GM18499 (cell line): Measurements from ENCODE around the gene ANO2.
"Not testable (repeated sequence)": the region's sequence is repeated elsewhere in the genome, so short reads cannot be mapped to it uniquely, and the experiment has no call there.

Experiments
- ATAC-seq: cut with Tn5 transposase; IDR thresholded peaks from one replicate; pipeline ENCODE4 v1.9.1; 2021; ENCODE audit warnings: moderate number of reproducible peaks; ENCODE audit not compliant: insufficient read depth, unreplicated experiment

The ANO2 gene

DNA sequence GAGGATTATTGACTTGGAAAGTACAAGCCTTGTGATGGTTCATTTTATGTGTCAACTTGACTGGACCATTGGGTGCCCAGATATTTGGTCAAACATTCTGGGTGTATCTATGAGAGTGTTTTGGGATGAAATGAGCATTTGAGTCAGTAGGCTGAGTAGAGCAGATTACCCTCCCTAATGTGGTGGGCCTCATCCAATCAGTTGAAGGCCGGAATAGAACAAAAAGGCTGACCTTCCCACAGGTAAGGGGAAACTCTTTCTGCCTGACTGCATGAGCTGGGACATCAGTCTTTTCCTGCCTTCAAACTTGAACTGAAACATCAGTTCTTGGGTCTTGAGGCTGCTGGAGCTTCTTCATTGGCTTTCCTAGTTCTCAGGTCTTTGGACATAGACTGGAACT lies 98.1 kb downstream of the ANO2 start:
- no peak for ATAC-seq

DNA sequence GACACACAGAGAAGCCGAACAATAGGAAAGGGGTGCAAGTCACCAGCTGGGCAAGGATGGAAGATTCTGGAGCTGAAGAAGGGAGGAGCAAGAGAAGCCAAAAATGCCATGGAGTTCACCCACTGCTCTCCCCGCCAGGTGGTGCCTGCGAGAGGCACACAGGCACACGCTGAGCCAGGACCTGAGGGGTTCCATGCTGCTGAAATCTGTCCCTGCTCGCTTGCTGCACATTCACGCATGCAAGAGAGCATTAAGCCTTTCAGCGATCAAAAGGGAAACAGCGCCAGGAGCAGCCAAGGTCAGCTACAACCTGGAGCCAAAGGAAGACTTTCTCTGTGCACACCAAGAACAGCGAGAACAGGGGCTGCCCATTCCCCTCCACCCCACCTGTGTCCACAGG lies 104.1 kb downstream of the ANO2 start:
- ATAC-seq, result no peak

DNA sequence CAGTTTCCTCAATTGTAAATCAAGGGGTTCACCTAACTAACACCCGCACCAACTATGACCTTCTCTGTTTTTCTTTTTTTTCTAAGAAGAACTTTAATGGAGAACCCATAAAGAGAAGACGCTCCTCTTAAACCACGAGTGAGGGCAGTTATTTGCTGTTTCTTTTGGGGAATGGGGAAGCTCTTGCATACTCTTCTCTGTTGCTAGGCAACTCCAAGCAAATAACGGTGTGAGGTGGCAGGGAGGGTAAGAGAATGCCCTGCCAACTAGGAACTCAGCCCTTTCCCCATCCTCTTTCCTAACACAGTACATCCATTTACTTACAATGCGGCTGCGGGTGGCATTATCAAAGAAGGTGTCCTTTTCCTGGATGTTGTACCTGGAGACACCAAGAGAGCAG lies 114.9 kb downstream of the ANO2 start:
- no peak for ATAC-seq

DNA sequence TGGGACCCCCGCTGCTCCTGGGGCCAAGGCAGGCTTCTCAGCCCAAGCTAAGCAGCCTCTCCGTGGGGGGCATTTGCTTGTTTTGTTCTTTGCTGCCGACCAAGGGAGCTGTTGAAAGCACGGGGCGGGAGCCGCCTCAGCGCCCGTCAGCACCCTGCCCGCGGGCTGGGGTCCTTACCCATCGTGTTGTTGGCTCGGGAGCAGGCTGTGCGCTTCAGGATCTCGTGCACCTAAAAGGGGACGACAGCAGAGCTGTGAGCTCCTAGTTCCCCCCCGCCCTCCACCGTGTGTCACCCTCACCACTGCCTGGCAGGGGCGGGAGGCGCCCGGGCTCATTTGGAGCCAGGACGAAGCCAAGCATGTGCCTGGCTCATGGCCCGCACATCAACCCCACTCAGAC lies 117.5 kb downstream of the ANO2 start:
- no peak for ATAC-seq

DNA sequence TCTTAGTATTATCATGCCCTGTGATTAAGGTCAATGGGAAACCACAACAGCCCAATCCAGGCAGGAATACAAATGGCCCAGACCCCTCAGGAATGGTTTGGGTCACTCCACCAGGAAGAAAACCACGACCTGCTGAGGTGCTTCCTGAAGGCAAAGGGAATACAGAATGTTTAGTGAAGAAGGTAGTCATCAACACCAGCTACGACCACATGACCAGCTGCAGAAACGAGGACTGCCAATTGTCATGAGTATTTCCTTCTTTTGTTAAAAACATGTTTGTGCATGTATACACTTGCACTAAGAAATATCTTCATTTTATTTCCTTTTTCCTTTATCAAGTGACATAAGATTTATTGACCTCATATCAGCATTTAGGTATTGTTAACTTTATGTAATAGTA lies 119.3 kb downstream of the ANO2 start:
- ATAC-seq, result not testable (repeated sequence)

DNA sequence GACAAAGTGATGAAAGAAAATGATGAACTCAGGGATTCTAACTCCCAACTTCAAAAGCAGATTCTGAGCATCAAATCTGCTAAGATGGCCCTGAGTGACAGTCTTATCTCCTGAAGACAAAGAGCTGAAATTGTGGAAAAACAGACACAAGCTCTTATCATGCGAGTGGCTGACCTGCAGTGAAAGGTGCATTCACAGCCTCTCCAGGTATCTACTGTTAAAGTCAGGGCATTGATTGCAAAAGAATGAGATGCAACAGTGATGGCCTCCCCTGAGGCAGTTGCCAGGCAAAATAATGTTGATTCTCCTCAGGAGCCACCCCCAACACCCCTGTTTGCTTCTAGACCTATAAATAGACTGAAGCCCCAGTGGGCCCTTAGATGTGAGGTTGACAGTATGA lies 126.2 kb downstream of the ANO2 start:
- not testable (repeated sequence) for ATAC-seq

DNA sequence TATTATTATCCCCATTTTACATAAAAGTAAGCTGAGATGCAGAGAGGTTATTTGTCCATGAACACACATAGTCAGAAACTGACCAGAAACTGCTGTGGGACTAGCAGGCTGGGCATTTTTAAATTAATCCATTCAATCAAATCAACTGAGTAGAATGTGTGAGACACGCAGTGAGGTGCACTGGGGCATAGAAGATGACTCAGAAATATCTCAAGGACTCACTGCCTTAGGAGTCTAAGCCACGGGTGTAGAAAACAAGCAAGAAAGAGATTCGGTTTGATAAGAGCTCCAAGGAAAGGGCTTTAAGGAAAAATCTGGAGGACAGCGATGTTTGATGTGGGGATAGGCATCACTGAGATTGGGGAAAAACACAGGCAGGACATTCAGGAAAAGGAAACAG lies 127.8 kb downstream of the ANO2 start:
- no peak for ATAC-seq

DNA sequence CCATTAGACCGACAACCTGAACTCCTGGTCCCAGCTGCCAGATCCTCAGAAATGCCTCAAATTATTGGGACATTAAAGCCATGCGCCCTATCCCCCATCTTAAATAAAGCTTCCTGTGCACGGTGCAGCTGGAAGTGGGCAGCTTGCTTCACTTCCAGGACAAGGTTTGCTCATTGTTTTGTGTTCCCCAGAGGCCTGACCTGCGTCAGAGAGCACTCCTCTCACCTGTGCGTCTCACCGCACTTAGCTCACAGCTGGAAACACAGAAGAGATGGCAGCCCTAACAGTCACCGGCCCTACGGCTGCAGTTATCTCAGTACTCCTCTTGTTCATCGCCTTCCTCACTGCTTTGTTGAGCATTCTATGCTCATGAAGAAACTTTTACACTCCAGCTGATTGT lies 135.5 kb downstream of the ANO2 start:
- no peak for ATAC-seq

DNA sequence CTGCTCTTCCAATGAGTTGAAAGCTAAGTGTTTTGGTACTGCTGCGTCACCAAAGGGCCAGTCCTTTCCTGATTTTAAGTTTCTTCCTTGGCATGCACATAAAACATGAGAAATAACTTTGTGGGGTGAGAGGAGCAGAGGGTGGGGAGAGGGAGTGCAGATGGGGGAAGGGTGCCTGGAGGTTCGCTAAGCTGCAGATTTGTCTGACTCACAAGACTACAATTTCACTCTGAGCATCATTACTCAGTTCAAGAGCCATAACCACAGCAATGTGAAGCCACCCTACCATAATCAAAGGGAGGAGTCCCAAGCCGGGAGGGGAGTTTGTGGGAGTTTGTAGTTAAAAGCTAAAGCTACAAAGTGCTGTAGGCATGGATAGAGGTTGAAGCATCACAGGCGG lies 136.1 kb downstream of the ANO2 start:
- no peak for ATAC-seq

DNA sequence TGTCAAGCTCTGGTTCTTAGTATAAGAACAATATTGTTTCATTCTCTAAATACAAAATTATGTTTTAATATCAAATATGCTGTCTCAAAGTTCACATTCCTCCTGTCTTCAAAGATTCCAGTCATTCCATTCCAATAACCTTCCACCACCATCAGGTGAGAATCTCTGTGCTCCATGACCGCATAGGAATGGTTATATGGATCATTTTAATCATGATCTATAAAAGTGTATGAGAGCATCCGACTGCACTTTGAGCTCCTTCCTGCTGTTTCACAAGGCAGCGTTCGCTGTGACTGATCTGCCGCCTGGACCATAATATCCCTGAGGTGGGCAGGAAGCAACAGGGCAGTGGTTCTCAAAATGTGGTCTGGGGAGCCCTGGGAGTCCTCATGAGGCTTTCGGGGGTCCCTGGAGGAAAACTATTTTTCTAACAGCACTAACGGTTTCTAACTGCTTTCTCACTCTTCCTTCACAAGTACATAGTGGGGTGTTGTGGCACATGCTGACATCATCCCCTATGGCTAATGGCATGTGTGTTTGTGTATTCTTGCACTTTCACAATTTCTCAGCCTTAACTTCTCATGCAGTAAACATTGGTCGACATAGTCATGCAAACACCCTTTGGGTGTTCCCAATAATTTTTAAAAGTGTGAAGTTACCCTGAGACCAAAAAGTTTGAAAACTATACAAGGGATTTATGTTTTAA lies 137.4 kb downstream of the ANO2 start:
- ATAC-seq, result no peak

DNA sequence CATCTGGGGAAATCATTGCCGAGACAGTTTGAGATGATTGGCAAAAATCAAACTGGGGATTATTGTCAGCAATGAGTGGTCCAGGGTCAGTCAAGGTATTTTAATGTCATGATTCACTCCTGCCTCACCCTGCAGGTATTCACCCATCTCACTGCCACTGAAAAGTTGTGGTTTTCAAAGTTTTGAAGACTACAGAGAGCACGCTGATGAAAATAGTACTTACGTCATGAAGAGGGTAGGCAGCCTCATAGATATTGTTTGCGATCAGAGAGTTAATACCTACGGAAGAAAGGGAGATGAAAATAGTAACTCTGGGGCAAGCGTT lies 138.0 kb downstream of the ANO2 start:
- no peak for ATAC-seq

DNA sequence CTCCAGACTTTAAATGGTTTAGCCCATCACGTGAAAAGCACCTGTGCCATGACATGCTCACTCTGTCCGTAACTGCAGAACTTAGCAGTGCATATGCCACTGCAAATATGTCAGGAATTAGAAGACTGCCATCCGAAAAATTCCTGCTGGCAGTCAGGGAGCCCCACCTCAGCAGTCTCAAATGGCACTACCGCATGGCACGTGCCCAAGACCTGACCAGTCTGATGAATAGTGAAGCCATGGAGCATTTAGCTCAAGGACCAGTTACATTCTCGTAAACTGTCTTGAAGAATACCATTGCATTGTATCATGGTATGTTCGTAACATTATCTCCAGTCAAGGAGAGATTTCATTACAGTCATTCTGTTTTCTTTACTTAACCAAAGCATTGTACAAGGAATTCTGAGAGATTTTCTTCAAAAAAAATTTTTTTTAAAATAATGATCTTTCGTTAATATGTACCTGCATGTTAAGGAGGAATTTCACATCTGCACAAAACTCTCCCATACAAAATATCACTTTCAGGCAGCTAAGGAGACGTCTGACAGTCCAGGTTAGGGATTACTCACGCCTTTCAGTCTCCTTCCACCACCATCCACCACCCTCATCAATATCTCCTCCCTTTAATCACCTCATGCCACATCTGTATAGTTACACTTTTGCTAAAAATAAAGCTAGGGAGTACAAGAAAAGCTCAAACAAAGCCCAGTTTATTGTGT lies 138.5 kb downstream of the ANO2 start:
- no peak for ATAC-seq

DNA sequence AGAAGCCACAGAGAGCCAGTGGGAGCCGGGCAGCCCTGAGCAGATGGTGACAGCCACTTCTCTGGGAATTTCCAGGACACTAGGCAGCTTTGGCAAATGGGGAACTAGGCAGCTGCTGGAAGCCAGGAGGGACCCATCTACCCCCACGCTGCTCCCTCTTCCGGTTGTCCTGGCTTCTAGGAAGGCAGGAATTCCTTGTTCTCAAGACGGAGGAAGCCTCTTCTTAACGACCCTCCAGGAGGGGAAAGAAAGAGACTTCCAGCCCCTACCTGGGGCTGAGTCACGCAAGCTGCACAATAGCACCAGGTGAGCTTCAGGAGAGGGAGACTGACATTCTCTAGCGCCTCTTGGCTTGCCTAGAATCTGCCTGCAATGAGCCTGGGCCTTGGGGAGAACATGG lies 141.5 kb downstream of the ANO2 start:
- ATAC-seq, result no peak

DNA sequence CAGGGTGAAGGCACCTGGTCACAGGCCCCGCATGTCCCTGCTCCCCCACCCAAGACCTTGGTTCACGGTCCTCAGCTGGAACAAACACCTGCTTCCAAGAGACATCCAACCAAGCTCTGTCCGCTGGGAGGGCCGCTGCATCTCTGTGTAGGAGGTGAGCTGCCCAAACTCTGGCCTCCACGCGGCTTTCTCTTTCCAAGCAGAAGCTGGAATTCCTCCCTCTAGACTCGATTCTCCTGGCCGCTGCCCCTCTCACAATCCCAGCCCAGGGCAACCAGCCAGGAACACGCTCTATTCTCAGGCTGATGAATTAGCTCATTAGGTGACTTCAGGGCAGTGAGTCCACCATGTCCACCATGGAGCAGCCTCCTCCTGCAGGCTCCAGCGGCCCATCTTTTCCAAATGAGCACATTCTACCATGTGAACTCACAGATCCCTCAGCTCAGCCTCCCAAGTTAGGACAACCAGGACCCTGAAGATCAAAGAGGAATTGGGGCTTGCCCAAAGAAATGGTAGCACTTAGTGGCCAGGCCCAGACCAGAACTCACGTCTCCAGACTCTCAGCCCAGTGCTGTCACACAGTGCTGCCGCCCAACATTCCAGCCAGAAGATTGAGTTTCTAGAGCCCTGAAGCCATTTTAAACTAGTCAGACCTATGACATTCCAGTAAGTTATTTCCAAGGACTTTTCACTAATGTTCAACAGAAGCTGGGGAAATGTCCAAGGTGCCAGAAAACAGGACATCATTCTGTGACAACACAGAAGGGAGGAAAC lies 146.6 kb downstream of the ANO2 start:
- no peak for ATAC-seq

DNA sequence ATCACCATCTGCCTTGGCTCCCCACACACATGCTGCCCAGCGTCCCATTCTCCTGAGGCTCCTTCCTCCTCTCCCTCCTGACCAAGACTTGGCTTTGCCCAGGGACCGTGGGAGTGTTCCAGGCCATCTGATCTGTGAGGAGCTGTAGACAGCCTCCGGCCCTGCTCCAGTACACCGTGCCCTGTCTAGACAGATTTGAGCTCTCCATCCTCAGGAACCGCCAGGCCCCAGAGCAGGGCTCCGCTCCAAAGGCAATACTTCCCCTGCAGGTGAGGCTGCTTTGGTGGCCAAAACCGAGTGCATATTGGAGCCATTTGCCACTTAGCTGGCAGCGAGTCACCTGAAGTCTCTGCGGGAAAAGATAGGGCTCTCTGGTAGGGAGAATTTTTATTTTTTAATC lies 147.4 kb downstream of the ANO2 start:
- ATAC-seq, result no peak

DNA sequence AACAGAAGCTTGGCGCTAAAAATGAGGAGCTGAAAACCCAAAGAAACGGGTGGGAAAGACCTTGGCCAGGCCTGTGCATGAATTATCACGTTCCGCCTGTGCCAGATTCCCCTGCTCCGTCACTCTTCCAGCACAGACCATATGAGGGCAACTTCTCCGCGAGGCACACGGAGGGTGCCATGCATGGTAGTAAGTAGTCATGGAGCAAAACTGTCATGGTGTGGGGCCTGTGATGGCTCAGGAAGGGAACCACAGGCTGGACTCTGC lies 148.2 kb downstream of the ANO2 start:
- ATAC-seq, result no peak

DNA sequence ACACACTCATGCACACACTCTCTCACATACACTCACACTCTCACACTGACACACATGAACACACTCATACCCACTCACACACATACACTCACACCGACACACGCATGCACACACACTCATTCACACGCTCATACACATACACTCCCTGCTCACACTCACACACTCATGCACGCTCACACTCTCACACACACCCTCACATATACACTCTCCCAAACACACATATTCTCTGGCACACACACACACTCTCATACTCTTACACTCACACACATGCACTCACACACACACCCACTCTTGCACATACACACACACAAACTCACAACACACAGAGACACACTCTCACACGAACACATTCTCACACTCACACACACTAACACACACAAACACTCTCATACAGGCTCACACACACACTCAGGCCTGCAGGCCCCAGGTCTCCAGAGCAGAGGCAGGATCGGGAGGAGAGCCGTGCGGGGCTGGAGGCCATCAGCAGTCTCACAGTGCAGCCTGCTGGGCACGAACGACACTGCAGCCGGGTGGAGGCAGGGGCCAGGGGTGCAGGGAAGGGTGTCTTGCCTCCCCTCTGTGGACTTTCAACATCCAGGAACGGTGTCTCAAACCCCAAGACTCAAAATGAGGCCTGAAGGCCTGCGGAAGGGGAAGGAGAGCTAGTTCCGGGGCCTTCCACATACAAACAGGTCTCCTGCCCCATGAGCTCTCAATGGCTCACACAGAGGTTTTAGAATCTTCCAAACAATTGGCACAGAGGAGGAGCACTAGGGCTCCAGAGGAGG lies 148.7 kb downstream of the ANO2 start:
- no peak for ATAC-seq

DNA sequence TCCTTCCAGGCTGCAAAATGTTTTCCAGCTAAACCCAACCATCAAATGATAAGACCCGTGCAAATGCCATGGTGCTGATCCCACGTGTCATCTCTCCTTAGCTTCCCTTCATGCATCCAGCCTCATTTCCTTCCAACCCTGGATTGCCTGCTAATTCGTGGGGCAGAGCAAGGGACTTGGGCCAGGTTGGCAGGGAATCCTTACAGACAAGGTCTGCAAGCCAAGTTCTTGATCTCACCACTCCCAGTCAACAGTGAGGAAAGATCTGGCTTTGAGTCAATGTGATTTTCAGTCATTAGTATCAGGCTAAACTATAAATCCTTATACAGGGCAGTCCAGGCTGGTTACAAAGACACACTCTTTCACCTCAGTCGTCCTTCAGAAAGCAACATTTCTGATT lies 150.9 kb downstream of the ANO2 start:
- no peak for ATAC-seq

DNA sequence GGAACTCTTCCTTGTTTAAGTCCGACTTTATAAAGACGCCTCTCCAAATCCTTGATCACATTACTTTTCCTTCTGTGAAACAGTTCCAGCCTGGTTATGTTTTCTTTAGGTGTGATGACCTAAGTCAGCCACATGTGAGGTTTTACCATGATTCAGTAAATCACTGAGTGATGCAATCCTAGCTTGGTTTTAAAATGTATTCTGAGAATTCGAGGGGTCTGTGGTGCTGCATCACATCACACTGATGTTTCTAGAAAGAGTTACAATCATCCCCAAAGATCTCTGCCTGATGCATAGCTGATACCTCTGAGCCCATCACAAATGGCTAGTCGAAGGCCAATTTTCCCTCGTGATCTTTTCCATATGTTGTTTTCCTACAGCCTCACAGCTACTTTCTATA lies 152.7 kb downstream of the ANO2 start:
- ATAC-seq, result no peak

DNA sequence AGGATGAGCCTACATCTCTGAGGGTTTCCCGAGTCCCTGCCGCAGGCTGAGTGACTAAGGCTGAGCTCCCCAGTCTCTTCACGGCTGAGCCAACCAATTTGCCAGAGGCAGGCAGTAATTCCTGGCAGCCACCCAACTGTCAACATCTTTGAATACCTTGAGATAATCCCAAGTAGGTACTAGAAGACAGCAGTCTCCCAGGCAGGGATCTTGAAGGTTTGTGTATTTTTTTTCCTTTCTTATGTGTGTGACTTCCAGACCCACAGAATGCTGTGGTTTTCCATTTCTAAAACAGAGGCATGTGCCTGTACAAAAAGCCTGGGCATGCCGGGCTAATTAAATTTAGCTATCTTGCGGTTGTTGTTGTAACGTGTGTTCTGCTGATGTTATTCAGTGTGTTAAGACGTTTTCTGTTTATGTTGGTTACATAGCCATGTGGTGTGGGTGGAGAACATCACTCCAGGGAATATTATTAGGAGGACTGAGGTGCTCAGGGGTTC lies 155.5 kb downstream of the ANO2 start:
- ATAC-seq, result no peak

DNA sequence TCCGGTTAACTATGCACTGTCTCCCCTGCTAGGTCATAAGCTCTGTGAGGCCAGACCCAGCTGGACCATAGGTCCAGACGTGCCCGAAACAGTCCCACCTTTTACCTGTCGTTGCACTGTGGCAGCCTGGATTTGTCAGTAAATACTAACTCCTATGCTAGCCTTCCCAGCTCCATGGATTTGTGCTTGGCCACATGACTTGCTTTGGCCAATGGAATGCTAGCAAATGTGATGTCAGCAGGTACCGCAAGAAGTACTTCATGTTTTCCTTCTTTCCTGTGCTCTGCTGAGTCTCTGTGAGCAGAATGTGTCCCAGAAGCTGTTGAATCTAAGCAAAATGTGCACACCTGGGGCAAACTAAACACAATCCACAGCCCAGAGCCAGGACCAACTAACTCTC lies 157.2 kb downstream of the ANO2 start:
- no peak for ATAC-seq
